T-cell (primary cell): ENCODE results near the gene HPN. TPM values are rescaled to one million over a fixed set of nuclear protein-coding genes. Genes with fewer than 3 reads are reported as not detected.

Source experiments
- ATAC-seq, 4 experiments: fragments of 200-7000 bp in 3 of 4; fragments of 150-1000 bp in 1 of 4; cut with Tn5 transposase; replicated peaks in 1 of 4; 1 replicate in 3 of 4; 2 replicates in 1 of 4; pipeline ENCODE4 v1.10.0; 2021; ENCODE audit warnings: moderate library complexity in 3 of 4, mild to moderate bottlenecking in 2 of 4, moderate number of reproducible peaks in 1 of 4
- CTCF ChIA-PET, 2 donors: fragments of 300-600 bp; sonication (Branson Sonifier 250); formaldehyde crosslinking; loops; one replicate each; lab custom pipeline; 2022; ENCODE audit warnings: antibody characterized with exemption in 2 of 2; lab: Charles Lee
- POLR2A ChIA-PET, 2 donors: fragments of 300-600 bp; sonication (Branson Sonifier 250); formaldehyde crosslinking; loops; one replicate each; lab custom pipeline; 2022; ENCODE audit warnings: antibody characterized with exemption in 2 of 2; lab: Charles Lee
- DNase-seq, 35 experiments: peaks; one replicate each; pipeline versions ENCODE4 v3.0.0 to v3.0.0-alpha.2; 2013 to 2023
- H3K27ac ChIP-seq: one replicate; pipeline ENCODE4 v1.5.1; 2013; ENCODE audit warnings: low read length
- H3K27me3 ChIP-seq, 2 experiments: replicated peaks in 1 of 2; 1 replicate in 1 of 2; 2 replicates in 1 of 2; pipeline versions ENCODE4 v1.6.1 to v1.7.0; 2013; ENCODE audit warnings: low read length in 1 of 2, mixed read lengths in 1 of 2; ENCODE audit not compliant: control insufficient read depth in 2 of 2, insufficient read depth in 2 of 2; ENCODE audit errors: extremely low read depth in 1 of 2
- H3K36me3 ChIP-seq, 2 donors: 1 replicate in 1 of 2; 2 replicates in 1 of 2; pipeline versions ENCODE4 v1.6.1 to v1.7.0; 2013; ENCODE audit warnings: low read length in 1 of 2; ENCODE audit not compliant: control insufficient read depth in 2 of 2, insufficient read depth in 1 of 2; ENCODE audit errors: extremely low read depth in 1 of 2
- H3K4me1 ChIP-seq, 2 experiments: 1 replicate in 1 of 2; 2 replicates in 1 of 2; pipeline versions ENCODE4 v1.6.1 to v1.7.0; 2013; ENCODE audit warnings: low read length in 2 of 2, mixed read lengths in 1 of 2; ENCODE audit not compliant: insufficient read depth in 2 of 2, control insufficient read depth in 1 of 2; ENCODE audit errors: extremely low read depth in 1 of 2
- H3K4me3 ChIP-seq, 2 donors: 1 replicate in 1 of 2; 2 replicates in 1 of 2; pipeline versions ENCODE4 v1.5.1 to v1.7.0; 2013; ENCODE audit warnings: mild to moderate bottlenecking in 2 of 2, low read length in 1 of 2, moderate library complexity in 1 of 2; ENCODE audit not compliant: control insufficient read depth in 1 of 2; ENCODE audit errors: extremely low read depth in 1 of 2
- H3K9me3 ChIP-seq: 2 replicates; pipeline ENCODE4 v1.7.0; 2013
- H3K27ac Mint-ChIP-seq, 2 donors: one replicate each; pipeline ENCODE4 v1.8.0; 2020 to 2021; ENCODE audit warnings: mild to moderate bottlenecking in 2 of 2, mixed read lengths in 2 of 2
- H3K27me3 Mint-ChIP-seq, 2 donors: one replicate each; pipeline ENCODE4 v1.8.0; 2021 to 2022; ENCODE audit warnings: mixed read lengths in 2 of 2
- H3K36me3 Mint-ChIP-seq: one replicate; pipeline ENCODE4 v1.8.0; 2021; ENCODE audit warnings: mixed read lengths
- H3K4me1 Mint-ChIP-seq, 3 donors: one replicate each; pipeline ENCODE4 v1.8.0; 2020 to 2022; ENCODE audit warnings: mixed read lengths in 3 of 3, mild to moderate bottlenecking in 1 of 3
- H3K4me3 Mint-ChIP-seq, 3 donors: one replicate each; pipeline ENCODE4 v1.8.0; 2020 to 2022; ENCODE audit warnings: mild to moderate bottlenecking in 3 of 3, mixed read lengths in 3 of 3, moderate library complexity in 3 of 3
- H3K9me3 Mint-ChIP-seq, 3 donors: one replicate each; pipeline ENCODE4 v1.8.0; 2020 to 2022; ENCODE audit warnings: mixed read lengths in 3 of 3
- WGBS: methylation state at CpG from one replicate; pipeline ENCODE4 v1.1.5; 2013; ENCODE audit warnings: missing lambda C conversion rate; ENCODE audit not compliant: insufficient coverage; 5-methylcytosine and 5-hydroxymethylcytosine counted together
- total RNA-seq, 35 experiments: library from RNA in 6 of 35; stranded (reverse) in 6 of 35; fragments of 120-200 nt in 1 of 35; gene quantifications; one replicate each; pipeline versions ENCODE4 v1.2.1 to v1.2.4 and lab custom pipeline; 2013 to 2026

The HPN gene
- total RNA-seq, 5 donors from 2014 or later (not counting 1 experiment from before 2014, with no cell fraction given) = 0.41 to 0.51 (median 0.46) TPM; not detected in 2

DNA sequence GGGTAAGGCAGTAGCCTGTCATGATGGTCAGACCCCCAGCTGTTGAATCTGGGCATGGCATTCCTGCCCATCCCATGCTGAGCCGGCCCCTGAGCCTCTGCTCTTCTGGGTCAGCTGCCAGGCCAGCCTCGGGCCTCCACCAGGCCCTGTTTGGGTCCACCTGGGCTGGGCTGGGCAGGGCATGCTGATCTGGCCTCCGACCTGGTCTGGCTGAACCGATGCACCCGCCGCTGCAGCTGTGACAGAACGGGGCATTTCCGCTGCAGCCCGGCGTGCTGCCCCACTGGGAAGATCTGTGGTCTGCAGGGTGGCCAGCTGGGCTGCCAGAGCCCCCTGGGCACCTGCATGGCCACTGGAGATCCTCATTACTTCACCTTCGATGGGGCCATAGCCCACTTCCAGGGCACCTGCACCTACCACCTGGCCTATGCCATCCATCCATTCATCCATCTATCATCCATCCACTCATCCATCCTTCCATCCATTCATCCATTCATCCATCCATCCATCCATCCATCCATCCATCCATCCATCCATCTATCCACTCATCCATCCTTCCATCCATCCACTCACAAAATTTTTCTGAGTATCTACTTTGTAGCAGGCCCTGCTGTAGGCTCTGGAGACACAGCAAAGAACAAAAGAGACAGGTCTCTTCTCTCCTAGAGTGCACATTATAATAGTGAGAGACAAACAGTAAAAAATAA lies 52.6 kb downstream of the HPN start:
- peaks cover 0 to 8% of the 10 kb centered on the region in 2 experiments for H3K4me1 ChIP-seq
- DNase-seq (no peak), ATAC-seq (no peak)
- H3K9me3 ChIP-seq = no peaks in the 10 kb centered on the region
- 71% methylated on average over 11 of the region's 11 CpGs for WGBS
- Mint-ChIP-seq H3K27me3 (peaks cover 4 to 9% of the 10 kb centered on the region in 2 donors), H3K36me3 (no peaks in the 10 kb centered on the region), H3K4me3 (no peak overlapping the region), H3K27ac (no peak overlapping the region), H3K9me3 (no peaks in the 10 kb centered on the region), H3K4me1 (peaks cover 0 to 4% (median 4%) of the 10 kb centered on the region in 3 donors)
- H3K4me3 ChIP-seq = no peak overlapping the region
- ChIA-PET CTCF (interaction anchor here in 1 of 2 donors (0.5 kb wide), 1 partner anchor 99 kb away, joined by 6 read pairs; no protein-coding TSS in a partner anchor), POLR2A (no interaction called here)
- H3K27me3 ChIP-seq = peaks cover 2 to 22% of the 10 kb centered on the region in 2 experiments
- no peak overlapping the region for H3K27ac ChIP-seq
- no peaks in the 10 kb centered on the region for H3K36me3 ChIP-seq

- ChIA-PET POLR2A (no interaction called here), CTCF (interaction anchor here in 1 of 2 donors (0.5 kb wide), 1 partner anchor 99 kb away, joined by 6 read pairs; no protein-coding TSS in a partner anchor)
- Mint-ChIP-seq H3K36me3 (no peaks in the 10 kb centered on the region), H3K4me1 (peaks cover 0 to 4% (median 4%) of the 10 kb centered on the region in 3 donors), H3K27me3 (peaks cover 4 to 9% of the 10 kb centered on the region in 2 donors), H3K9me3 (no peaks in the 10 kb centered on the region), H3K27ac (no peak overlapping the region), H3K4me3 (no peak overlapping the region)
- H3K4me3 ChIP-seq = no peak overlapping the region
- no peak for DNase-seq
- H3K36me3 ChIP-seq = no peaks in the 10 kb centered on the region
- H3K27ac ChIP-seq = no peak overlapping the region
- ATAC-seq = no peak
- 91% methylated on average over 4 of the region's 4 CpGs for WGBS
- H3K27me3 ChIP-seq = peaks cover 2 to 24% of the 10 kb centered on the region in 2 experiments
- H3K4me1 ChIP-seq = peaks cover 0 to 8% of the 10 kb centered on the region in 2 experiments
- no peaks in the 10 kb centered on the region for H3K9me3 ChIP-seq
Measured at GRCh38 chr19:35094656-35095055, 53.1 kb downstream of the HPN start.

DNA sequence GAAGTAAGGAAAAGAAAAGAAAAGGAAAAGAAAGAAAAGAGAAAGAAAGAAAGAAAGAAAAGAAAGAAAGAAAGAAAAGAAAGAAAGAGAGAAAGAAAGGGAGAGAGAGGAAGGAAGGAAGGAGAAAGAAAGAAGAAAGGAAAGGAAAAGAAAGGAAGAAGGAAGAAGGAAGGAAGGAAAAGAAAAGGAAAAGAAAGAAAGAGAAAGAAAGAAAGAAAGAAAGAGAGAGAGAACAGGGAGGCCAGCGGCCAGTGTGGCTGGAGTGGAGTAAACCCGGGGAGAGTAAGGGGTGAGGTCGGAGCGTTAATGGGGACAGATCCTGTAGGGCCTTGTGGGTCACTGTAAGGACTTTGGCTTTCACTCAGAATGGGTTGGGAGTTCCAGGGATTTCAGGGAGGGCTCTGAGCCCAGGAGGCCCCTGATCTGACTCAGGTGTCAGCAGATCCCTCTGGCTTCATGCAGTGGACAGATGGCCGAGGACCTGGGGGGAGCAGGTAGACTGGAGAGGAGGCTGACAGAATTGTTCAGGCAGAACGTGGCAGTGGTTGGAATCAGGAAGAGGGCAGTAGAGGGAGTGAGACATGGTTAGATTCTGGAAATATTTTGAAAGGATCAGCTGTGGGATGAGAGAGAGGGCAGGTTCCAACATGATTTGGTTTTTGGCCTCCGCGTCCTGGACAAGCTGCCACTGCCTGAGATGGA lies 54.3 kb downstream of the HPN start:
- no peak overlapping the region for H3K27ac ChIP-seq
- ChIA-PET POLR2A (no interaction called here), CTCF (no interaction called here)
- Mint-ChIP-seq H3K27me3 (peaks cover 2 to 4% of the 10 kb centered on the region in 2 donors), H3K4me1 (no peaks in the 10 kb centered on the region), H3K4me3 (no peak overlapping the region), H3K9me3 (no peaks in the 10 kb centered on the region), H3K36me3 (no peaks in the 10 kb centered on the region), H3K27ac (no peak overlapping the region)
- no peaks in the 10 kb centered on the region for H3K9me3 ChIP-seq
- no peak overlapping the region for H3K4me3 ChIP-seq
- H3K4me1 ChIP-seq = peaks cover 0 to under 1% of the 10 kb centered on the region in 2 experiments
- no peak for DNase-seq
- H3K36me3 ChIP-seq = no peaks in the 10 kb centered on the region
- no peak for ATAC-seq
- peaks cover 2 to 15% of the 10 kb centered on the region in 2 experiments for H3K27me3 ChIP-seq
- 88% methylated on average over 6 of the region's 8 CpGs for WGBS

DNA sequence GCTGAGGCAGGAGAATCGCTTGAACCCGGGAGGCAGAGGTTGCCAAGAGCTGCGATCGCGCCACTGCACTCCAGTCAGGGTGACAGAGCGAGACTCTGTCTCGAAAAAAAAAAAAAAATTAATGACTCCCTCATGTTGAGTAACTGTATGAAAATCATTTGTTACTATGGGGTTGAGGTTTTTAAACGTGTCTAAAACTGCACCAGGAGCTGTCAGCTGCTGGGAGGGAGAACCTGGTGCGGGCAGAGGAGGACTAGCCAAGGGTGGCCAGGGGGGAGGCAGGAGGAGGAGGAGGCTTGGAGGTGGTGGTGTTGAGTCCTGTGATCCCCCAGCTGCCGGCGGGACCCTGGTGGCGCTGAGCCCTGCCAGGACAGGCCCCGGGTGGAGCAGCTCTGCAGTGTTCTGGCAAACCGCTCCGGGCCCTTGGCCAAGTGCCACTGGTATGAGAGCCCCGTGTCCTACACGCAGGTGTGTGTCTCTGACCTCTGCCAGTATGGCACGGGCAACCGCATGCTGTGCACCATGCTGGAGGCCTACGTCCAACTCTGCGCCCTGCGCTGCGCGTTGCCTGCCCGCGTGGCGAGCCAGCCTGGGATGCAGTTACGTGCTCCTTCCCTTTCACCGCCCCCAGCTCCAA lies 57.0 kb downstream of the HPN start:
- Histone ChIP-seq H3K4me1 (no peaks in the 10 kb centered on the region), H3K9me3 (no peaks in the 10 kb centered on the region), H3K36me3 (no peaks in the 10 kb centered on the region), H3K27ac (no peak overlapping the region), H3K4me3 (no peak overlapping the region), H3K27me3 (peaks cover 0 to 3% of the 10 kb centered on the region in 2 experiments)
- ChIA-PET CTCF (no interaction called here), POLR2A (no interaction called here)
- DNase-seq (no peak), ATAC-seq (no peak)
- Mint-ChIP-seq H3K9me3 (no peaks in the 10 kb centered on the region), H3K4me3 (no peak overlapping the region), H3K36me3 (no peaks in the 10 kb centered on the region), H3K27me3 (peaks cover 0 to 4% of the 10 kb centered on the region in 2 donors), H3K27ac (no peak overlapping the region), H3K4me1 (no peaks in the 10 kb centered on the region)
- 92% methylated on average over 28 of the region's 29 CpGs for WGBS

DNA sequence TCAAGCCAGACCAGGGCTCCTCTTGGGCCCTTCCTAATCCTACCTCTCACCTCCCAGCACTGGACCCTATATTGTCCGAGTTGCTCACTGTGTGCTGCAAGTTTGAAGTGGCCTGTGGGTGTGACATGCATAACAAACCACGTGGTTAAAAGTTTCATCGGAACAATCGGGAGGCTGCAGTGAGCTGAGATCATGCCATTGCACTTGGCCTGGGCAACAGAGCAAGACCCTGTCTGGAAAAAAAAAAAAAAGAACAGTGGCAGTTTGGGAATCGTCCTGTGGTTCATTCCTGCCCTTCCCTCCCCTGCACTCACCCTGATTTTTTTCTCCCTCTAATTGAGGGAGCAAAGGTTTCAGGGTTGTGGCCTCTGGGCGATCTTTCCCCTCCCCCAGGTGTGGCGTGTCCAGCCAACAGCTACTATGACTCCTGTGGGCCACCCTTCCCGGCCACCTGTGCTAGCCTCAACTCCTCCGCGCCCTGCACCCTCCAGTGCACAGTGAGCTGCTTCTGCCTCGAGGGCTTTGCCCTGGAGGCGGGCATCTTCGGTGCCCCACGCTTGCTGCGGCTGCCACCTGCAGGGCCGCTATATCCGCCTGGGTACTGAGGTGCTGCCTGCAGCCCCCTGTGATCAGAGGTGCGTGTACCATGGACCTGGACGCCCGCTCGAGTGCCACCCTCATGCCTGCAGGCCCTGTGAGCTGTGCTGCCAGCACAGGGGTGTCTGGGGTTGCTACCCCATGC lies 57.8 kb downstream of the HPN start:
- POLR2A ChIA-PET = no interaction called here
- H3K4me1 Mint-ChIP-seq = no peaks in the 10 kb centered on the region
- peaks cover 0 to 2% of the 10 kb centered on the region in 2 donors for H3K27me3 Mint-ChIP-seq
- CTCF ChIA-PET = no interaction called here
- 77% methylated on average over 13 of the region's 21 CpGs for WGBS
- Histone ChIP-seq H3K27me3 (peaks cover 0 to 3% of the 10 kb centered on the region in 2 experiments), H3K9me3 (no peaks in the 10 kb centered on the region), H3K27ac (no peak overlapping the region), H3K36me3 (no peaks in the 10 kb centered on the region), H3K4me1 (no peaks in the 10 kb centered on the region), H3K4me3 (no peak overlapping the region)
- H3K9me3 Mint-ChIP-seq = no peaks in the 10 kb centered on the region
- ATAC-seq = no peak
- DNase-seq = no peak
- no peaks in the 10 kb centered on the region for H3K36me3 Mint-ChIP-seq
- no peak overlapping the region for H3K27ac Mint-ChIP-seq
- H3K4me3 Mint-ChIP-seq = no peak overlapping the region

DNA sequence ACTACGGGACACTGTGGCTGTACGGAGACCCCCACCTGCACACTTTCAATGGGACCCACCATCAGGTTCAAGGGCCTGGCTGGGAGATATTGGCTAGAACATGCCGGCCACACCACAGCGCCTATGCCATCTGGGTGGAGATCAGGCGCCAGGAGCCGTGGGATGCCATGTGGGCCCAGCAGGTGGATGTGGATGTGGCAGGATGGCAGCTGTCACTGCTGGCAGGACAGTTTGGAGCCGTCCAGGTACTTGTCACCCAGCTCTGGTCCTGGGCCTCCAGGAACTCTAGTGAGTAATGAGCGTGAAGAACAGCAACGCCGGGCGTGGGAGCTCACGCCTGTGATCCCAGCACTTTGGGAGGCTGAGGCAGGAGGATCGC lies 58.4 kb downstream of the HPN start:
- Mint-ChIP-seq H3K27ac (no peak overlapping the region), H3K36me3 (no peaks in the 10 kb centered on the region), H3K4me3 (no peak overlapping the region), H3K9me3 (no peaks in the 10 kb centered on the region), H3K4me1 (no peaks in the 10 kb centered on the region), H3K27me3 (no peaks in the 10 kb centered on the region)
- ChIA-PET POLR2A (no interaction called here), CTCF (no interaction called here)
- no peak overlapping the region for H3K4me3 ChIP-seq
- H3K36me3 ChIP-seq = no peaks in the 10 kb centered on the region
- DNase-seq (no peak), ATAC-seq (no peak)
- 93% methylated on average over 12 of the region's 13 CpGs for WGBS
- no peaks in the 10 kb centered on the region for H3K4me1 ChIP-seq
- H3K27ac ChIP-seq = no peak overlapping the region
- H3K27me3 ChIP-seq = peaks cover 0 to 3% of the 10 kb centered on the region in 2 experiments
- H3K9me3 ChIP-seq = no peaks in the 10 kb centered on the region
